ENCODE results near the gene FLOT1. TPM values are rescaled to one million over a fixed set of nuclear protein-coding genes. Genes with fewer than 3 reads are reported as not detected.

The FLOT1 gene
- total and polyA plus RNA-seq, 2 of the 13 experiments (the other 11 are each of a cell fraction or from before 2014, with no cell fraction given) = 82.3 to 130 TPM

DNA sequence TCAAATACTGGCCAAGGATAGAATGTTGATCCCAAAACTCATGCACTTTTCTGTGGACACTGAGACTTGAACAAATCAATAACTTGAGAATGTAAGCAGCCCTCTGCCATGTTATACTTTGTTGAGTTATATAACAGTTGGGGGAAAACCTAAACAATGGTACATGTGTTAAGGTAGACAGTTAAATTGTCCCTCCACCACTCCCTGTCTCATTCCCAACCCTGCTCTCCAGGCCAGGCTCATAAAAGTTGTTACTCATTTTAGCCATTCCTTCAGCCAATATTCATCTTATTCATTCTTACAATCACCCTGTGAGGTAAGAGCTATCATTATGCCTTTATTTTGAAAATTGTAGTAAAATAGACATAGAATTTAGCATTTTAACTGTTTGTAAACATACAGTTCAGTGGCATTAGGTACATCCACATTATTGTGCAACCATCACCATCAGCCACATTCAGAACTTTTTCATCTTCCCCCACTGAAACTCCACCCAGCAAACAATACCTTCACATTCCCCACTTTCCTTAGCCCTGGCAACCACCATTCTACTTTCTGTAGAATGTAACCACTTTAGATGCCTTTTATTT is 40.0 kb upstream of the FLOT1 start (continued):
- TF ChIP-seq, protein P1, sequence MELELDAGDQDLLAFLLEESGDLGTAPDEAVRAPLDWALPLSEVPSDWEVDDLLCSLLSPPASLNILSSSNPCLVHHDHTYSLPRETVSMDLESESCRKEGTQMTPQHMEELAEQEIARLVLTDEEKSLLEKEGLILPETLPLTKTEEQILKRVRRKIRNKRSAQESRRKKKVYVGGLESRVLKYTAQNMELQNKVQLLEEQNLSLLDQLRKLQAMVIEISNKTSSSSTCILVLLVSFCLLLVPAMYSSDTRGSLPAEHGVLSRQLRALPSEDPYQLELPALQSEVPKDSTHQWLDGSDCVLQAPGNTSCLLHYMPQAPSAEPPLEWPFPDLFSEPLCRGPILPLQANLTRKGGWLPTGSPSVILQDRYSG (CRISPR knock-in tag; IDR thresholded peaks at IDR 0.05) = no peak
- TF ChIP-seq ZSCAN9 (CRISPR knock-in tag; IDR thresholded peaks at IDR 0.05; ENCODE audit: borderline replicate concordance) (0 out of 2 replicates have a peak, but pooled peaks have one; percentile 8), ZNF230 (CRISPR knock-in tag; IDR thresholded peaks at IDR 0.05) (no peak), FOXK1 (CRISPR knock-in tag; IDR thresholded peaks at IDR 0.05; ENCODE audit: borderline replicate concordance, low read depth) (peak; percentile 79; the same call in 1 of the 2 replicates), SNAPC2 (CRISPR knock-in tag; IDR thresholded peaks at IDR 0.05) (peak; percentile 18; the same call in 1 of the 2 replicates), ADNP (CRISPR knock-in tag; IDR thresholded peaks at IDR 0.05) (no peak), MAF1 (CRISPR knock-in tag; IDR thresholded peaks at IDR 0.05; ENCODE audit: borderline replicate concordance) (no peak), ZFX (CRISPR knock-in tag; IDR thresholded peaks at IDR 0.05; ENCODE audit: low read depth) (no peak), ZKSCAN1 (IDR thresholded peaks at IDR 0.05; ENCODE audit: low read length) (no peak), RFXAP (CRISPR knock-in tag; IDR thresholded peaks at IDR 0.05; ENCODE audit: borderline replicate concordance) (no peak), FOXC1 (CRISPR knock-in tag; IDR thresholded peaks at IDR 0.05; ENCODE audit: borderline replicate concordance) (no peak), ZNF496 (CRISPR knock-in tag; IDR thresholded peaks at IDR 0.05; ENCODE audit: insufficient replicate concordance) (no peak), ZNF17 (CRISPR knock-in tag; IDR thresholded peaks at IDR 0.05) (no peak), ZNF468 (CRISPR knock-in tag; IDR thresholded peaks at IDR 0.05) (no peak), RNF2 (conservative IDR thresholded peaks at IDR 0.05; ENCODE audit: low read depth) (no peak), MATR3 (CRISPR knock-in tag; IDR thresholded peaks at IDR 0.05) (no peak)
- TF ChIP-seq, protein P2, sequence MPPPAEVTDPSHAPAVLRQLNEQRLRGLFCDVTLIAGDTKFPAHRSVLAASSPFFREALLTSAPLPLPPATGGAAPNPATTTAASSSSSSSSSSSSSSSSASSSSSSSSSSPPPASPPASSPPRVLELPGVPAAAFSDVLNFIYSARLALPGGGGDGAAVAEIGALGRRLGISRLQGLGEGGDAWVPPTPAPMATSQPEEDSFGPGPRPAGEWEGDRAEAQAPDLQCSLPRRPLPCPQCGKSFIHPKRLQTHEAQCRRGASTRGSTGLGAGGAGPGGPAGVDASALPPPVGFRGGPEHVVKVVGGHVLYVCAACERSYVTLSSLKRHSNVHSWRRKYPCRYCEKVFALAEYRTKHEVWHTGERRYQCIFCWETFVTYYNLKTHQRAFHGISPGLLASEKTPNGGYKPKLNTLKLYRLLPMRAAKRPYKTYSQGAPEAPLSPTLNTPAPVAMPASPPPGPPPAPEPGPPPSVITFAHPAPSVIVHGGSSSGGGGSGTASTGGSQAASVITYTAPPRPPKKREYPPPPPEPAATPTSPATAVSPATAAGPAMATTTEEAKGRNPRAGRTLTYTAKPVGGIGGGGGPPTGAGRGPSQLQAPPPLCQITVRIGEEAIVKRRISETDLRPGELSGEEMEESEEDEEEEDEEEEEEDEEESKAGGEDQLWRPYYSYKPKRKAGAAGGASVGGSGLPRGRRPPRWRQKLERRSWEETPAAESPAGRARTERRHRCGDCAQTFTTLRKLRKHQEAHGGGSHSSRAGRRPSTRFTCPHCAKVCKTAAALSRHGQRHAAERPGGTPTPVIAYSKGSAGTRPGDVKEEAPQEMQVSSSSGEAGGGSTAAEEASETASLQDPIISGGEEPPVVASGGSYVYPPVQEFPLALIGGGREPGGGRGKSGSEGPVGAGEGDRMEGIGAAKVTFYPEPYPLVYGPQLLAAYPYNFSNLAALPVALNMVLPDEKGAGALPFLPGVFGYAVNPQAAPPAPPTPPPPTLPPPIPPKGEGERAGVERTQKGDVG (CRISPR knock-in tag; IDR thresholded peaks at IDR 0.05; ENCODE audit: borderline replicate concordance) = no peak
- TF ChIP-seq, protein P3, sequence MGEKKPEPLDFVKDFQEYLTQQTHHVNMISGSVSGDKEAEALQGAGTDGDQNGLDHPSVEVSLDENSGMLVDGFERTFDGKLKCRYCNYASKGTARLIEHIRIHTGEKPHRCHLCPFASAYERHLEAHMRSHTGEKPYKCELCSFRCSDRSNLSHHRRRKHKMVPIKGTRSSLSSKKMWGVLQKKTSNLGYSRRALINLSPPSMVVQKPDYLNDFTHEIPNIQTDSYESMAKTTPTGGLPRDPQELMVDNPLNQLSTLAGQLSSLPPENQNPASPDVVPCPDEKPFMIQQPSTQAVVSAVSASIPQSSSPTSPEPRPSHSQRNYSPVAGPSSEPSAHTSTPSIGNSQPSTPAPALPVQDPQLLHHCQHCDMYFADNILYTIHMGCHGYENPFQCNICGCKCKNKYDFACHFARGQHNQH (CRISPR knock-in tag; IDR thresholded peaks at IDR 0.05) = no peak; the same call in none of the 2 replicates
- TF ChIP-seq, protein P4, sequence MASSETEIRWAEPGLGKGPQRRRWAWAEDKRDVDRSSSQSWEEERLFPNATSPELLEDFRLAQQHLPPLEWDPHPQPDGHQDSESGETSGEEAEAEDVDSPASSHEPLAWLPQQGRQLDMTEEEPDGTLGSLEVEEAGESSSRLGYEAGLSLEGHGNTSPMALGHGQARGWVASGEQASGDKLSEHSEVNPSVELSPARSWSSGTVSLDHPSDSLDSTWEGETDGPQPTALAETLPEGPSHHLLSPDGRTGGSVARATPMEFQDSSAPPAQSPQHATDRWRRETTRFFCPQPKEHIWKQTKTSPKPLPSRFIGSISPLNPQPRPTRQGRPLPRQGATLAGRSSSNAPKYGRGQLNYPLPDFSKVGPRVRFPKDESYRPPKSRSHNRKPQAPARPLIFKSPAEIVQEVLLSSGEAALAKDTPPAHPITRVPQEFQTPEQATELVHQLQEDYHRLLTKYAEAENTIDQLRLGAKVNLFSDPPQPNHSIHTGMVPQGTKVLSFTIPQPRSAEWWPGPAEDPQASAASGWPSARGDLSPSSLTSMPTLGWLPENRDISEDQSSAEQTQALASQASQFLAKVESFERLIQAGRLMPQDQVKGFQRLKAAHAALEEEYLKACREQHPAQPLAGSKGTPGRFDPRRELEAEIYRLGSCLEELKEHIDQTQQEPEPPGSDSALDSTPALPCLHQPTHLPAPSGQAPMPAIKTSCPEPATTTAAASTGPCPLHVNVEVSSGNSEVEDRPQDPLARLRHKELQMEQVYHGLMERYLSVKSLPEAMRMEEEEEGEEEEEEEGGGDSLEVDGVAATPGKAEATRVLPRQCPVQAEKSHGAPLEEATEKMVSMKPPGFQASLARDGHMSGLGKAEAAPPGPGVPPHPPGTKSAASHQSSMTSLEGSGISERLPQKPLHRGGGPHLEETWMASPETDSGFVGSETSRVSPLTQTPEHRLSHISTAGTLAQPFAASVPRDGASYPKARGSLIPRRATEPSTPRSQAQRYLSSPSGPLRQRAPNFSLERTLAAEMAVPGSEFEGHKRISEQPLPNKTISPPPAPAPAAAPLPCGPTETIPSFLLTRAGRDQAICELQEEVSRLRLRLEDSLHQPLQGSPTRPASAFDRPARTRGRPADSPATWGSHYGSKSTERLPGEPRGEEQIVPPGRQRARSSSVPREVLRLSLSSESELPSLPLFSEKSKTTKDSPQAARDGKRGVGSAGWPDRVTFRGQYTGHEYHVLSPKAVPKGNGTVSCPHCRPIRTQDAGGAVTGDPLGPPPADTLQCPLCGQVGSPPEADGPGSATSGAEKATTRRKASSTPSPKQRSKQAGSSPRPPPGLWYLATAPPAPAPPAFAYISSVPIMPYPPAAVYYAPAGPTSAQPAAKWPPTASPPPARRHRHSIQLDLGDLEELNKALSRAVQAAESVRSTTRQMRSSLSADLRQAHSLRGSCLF (CRISPR knock-in tag; IDR thresholded peaks at IDR 0.05; ENCODE audit: borderline replicate concordance) = no peak
